ENCODE data around the gene ING3.

Gene ING3

DNA sequence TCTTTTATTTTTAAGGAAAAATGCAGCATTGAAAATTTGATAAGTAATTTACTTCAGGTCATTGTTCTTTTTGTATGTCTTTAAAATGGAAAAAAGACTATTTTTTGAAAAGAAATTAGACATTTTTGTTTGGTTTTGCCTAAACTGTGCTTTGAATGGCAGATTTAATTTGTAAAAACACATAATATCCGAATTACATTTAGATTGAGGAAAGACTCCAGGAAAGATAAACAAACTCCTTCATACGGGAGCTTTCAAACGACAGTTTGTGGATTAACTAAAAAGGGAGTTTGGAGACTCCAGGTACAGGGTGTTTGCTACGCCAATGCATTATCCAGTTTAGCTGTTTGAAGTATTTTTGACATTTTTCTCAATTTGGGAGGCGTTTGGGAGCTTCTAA is 74.0 kb downstream of the ING3 start:
- in situ Hi-C loops (cut with MboI; ENCODE audit: low sequenced_read_pairs): no loop called here

GRCh38 chr7:121026159-121026558 is 75.6 kb downstream of the ING3 start:
- in situ Hi-C loops (cut with MboI; ENCODE audit: low sequenced_read_pairs): no loop called here

DNA sequence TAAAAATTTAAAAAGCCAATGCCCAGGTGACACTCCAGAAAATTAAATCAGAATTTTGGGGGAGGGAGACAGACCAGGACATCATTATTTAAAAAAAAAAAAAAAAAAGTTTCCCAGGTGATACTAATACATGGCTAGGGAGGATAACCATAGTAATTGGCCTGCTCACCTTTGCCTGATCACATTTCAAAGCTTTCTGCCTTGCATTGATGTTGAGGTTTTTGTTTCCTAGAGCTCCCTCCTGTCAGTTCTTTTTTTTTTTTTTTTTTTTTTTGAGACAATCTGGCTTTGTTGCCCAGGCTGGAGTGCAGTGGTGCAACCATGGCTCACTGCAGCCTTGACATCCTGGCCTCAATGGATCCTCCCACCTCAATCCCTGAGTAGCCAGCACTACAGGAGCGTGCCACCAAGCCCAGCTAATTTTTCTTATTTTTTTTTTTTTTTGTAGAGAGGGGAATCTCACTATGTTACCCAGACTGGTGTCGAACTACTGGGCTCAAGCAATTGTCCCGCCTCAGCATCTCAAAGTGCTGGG is 76.1 kb downstream of the ING3 start:
- in situ Hi-C loops (cut with MboI; ENCODE audit: low sequenced_read_pairs): no loop called here
